Adipocyte (in vitro differentiated cells): Measurements from ENCODE around the gene PIM2.
A peak's percentile ranks its signal among the peaks of the same experiment; 100 is the strongest.
"Not testable (repeated sequence)": the region's sequence is repeated elsewhere in the genome, so short reads cannot be mapped to it uniquely, and the experiment has no call there.

Source experiments
- DNase-seq: peaks from one replicate; pipeline ENCODE4 v3.0.0-alpha.2; 2015; ENCODE audit warnings: low read depth
- H3K27me3 ChIP-seq: replicated peaks from 2 replicates; pipeline ENCODE4 v1.7.0; 2013; ENCODE audit warnings: mild to moderate bottlenecking, low read length, moderate library complexity; ENCODE audit not compliant: control insufficient read depth, insufficient read depth
- H3K36me3 ChIP-seq: 2 replicates; pipeline ENCODE4 v1.7.0; 2013; ENCODE audit warnings: low read length, mild to moderate bottlenecking, moderate library complexity; ENCODE audit not compliant: control insufficient read depth, insufficient read depth, severe bottlenecking
- H3K4me1 ChIP-seq: 2 replicates; pipeline ENCODE4 v1.7.0; 2013; ENCODE audit warnings: mild to moderate bottlenecking, low read length, moderate library complexity; ENCODE audit not compliant: control insufficient read depth, insufficient read depth
- H3K4me3 ChIP-seq: 2 replicates; pipeline ENCODE4 v1.7.0; 2013; ENCODE audit warnings: mild to moderate bottlenecking, low read length, moderate library complexity
- H3K9ac ChIP-seq: 2 replicates; pipeline ENCODE4 v1.7.0; 2013; ENCODE audit warnings: mild to moderate bottlenecking, low read length, moderate library complexity
- H3K9me3 ChIP-seq: 2 replicates; pipeline ENCODE4 v1.7.0; 2013; ENCODE audit warnings: mild to moderate bottlenecking, low read length, moderate library complexity; ENCODE audit not compliant: control insufficient read depth

Gene PIM2

GRCh38 chrX:48891402-48892288 lies 27.2 kb downstream of the PIM2 start:
- no peaks in the 10 kb centered on the region for H3K9me3 ChIP-seq
- H3K4me3 ChIP-seq = peak overlapping the region; percentile 71
- DNase-seq = peak; percentile 90
- H3K36me3 ChIP-seq = no peaks in the 10 kb centered on the region
- H3K27me3 ChIP-seq = peaks cover 3% of the 10 kb centered on the region
- H3K4me1 ChIP-seq = peaks cover 8% of the 10 kb centered on the region
- peak overlapping the region; percentile 59 for H3K9ac ChIP-seq

- Histone ChIP-seq H3K36me3 (no peaks in the 10 kb centered on the region), H3K9me3 (no peaks in the 10 kb centered on the region), H3K4me3 (peak overlapping the region; percentile 47), H3K4me1 (peaks cover 5% of the 10 kb centered on the region), H3K27me3 (peaks cover 3% of the 10 kb centered on the region), H3K9ac (peak overlapping the region; percentile 59)
- DNase-seq = peak; percentile 36
Observed at GRCh38 chrX:48890934-48891401, 27.9 kb downstream of the PIM2 start.

DNA sequence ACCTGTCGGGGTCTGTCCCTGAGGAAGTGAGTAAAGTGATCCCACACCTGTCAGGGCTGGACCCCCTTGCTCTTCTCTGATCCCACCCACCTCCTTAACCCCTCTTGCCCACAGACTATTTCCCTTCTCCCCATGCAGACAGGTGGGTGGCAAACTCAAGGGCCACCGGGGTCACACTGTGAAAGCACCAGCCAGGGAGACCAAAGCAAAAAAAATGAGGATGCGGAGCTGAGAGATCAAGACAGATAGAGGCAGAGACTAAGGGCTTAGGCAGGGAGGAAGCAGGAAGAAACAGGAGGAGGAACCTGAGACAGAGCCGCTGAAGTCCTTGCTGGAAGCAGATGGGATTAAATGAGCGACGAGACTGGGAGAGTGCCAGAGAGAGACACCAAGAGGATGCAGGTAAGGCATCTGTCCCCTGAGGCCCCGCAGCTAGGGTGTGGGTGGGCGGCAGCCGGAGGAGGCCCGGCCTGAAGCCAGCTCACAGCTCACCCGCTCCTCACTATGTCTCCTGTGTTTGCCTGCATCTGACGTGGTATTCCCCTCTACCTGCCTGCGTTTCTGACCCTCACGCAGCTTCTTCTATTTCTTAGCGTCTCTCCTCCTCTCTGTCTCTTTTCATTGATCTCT lies 28.4 kb downstream of the PIM2 start:
- H3K4me3 ChIP-seq = peak overlapping the region; percentile 47
- H3K36me3 ChIP-seq = no peaks in the 10 kb centered on the region
- no peaks in the 10 kb centered on the region for H3K9me3 ChIP-seq
- peaks cover 5% of the 10 kb centered on the region for H3K4me1 ChIP-seq
- H3K27me3 ChIP-seq = peaks cover 3% of the 10 kb centered on the region
- DNase-seq = no peak
- peak overlapping the region; percentile 59 for H3K9ac ChIP-seq

GRCh38 chrX:48886586-48886985 lies 32.2 kb downstream of the PIM2 start:
- not testable (repeated sequence) for H3K36me3 ChIP-seq, H3K27me3 ChIP-seq, H3K4me3 ChIP-seq, DNase-seq, H3K9me3 ChIP-seq, H3K9ac ChIP-seq, H3K4me1 ChIP-seq

DNA sequence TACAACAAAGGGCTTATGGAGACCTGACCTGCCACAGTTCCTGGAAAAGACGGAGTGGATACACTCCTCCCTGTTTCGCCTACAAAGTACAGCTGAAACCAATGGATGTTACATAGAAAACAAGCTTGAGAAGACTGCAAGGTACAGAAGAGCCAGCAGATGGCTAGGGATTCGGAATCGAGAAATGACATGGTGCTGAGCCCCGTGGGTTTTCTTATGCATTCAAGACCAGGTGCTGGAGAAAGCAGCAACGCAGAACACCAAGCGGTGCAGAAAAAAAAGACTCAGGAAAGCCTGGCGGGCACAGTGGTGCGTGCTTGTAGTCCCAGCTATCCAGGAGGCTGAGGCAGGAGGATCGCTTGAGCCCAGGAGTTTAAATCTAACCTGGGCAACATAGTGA lies 35.1 kb downstream of the PIM2 start:
- DNase-seq = no peak

GRCh38 chrX:48876944-48877343 lies 41.9 kb downstream of the PIM2 start:
- not testable (repeated sequence) for H3K36me3 ChIP-seq, DNase-seq, H3K4me3 ChIP-seq, H3K9me3 ChIP-seq, H3K9ac ChIP-seq, H3K4me1 ChIP-seq, H3K27me3 ChIP-seq

More for the DNA sequence above, 35.1 kb downstream of the PIM2 start:
- Histone ChIP-seq H3K9me3 (no peaks in the 10 kb centered on the region), H3K36me3 (no peaks in the 10 kb centered on the region), H3K27me3 (peaks cover 11% of the 10 kb centered on the region), H3K4me1 (no peaks in the 10 kb centered on the region), H3K9ac (no peak overlapping the region), H3K4me3 (no peak overlapping the region)

- not testable (repeated sequence) for H3K9me3 ChIP-seq, H3K4me3 ChIP-seq, DNase-seq, H3K9ac ChIP-seq, H3K4me1 ChIP-seq, H3K27me3 ChIP-seq, H3K36me3 ChIP-seq
Observed at GRCh38 chrX:48872017-48872416, 46.8 kb downstream of the PIM2 start.

DNA sequence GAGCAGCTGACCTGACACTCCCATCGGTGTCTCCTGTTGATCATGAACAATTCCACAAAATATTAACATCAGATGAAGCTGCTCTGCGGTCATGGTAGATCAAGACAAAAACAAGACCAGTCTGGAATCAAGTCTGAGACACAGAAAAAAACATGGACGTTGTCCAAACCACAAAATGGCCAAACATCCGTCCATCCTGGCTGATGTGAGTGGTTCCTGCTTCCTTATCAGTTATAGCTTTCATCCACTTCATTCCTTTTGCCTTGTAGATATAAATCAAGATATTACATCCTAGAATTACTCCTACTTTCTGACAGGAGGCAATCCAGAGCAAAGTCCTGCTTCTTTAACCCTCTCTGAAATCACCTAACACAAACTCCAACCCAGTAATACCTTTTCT lies 54.6 kb downstream of the PIM2 start:
- Histone ChIP-seq H3K4me3 (no peak overlapping the region), H3K9me3 (peaks cover 8% of the 10 kb centered on the region), H3K27me3 (peaks cover 9% of the 10 kb centered on the region), H3K9ac (no peak overlapping the region), H3K4me1 (no peaks in the 10 kb centered on the region), H3K36me3 (no peaks in the 10 kb centered on the region)
- DNase-seq = no peak
